Peyer's patch (tissue), 4 donors: ENCODE results near the gene PIEZO2.

ENCODE experiments used
- POLR2A ChIP-seq, 2 donors: fragments of 450-650 bp; IDR thresholded peaks; one replicate each; pipeline ENCODE4 v1.5.1; 2017; ENCODE audit warnings: antibody characterized with exemption in 2 of 2, mild to moderate bottlenecking in 2 of 2, moderate library complexity in 2 of 2
- TF ChIP-seq, protein P1 (sequence below), 6 experiments: fragments of 450-650 bp in 4 of 6; fragments of 200-600 bp in 2 of 6; sonication (generic) in 1 of 6; IDR thresholded peaks; one replicate each; pipeline ENCODE4 v1.5.1; 2017 to 2019; ENCODE audit warnings: antibody characterized with exemption in 6 of 6, mild to moderate bottlenecking in 3 of 6, moderate library complexity in 1 of 6

DNA sequence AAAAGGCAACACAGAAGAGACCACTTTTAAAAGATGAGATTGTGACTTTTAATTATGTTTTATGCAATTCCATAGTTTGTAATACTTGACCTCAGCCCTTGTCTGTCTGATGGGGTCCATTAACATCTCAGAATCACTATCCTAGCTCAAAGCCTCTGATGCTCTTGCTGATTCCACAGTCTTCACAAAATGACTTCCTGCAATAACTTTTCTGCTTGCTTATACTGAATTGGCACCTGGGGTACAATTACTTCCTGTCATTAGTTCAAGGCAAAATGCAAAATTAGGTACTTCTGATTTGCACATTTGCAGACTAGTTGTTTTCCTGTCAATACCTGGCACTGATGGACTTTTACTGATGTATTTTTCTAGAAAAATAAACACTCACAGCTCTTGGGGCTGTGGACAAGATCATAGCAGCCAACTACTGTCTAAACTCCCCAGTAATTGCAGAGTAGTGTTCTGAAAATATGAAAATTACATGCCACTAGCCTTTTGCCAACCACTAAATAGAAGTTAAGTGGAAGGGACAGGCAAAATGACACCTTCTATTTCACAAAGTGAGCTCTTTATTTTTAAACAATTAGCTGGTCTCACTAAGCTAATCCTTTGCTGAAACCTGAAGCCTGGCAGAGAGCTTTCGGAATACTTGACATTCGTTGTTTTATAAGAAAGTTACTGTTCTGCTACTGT, 129.1 kb downstream of the PIEZO2 start:
- TF ChIP-seq, protein P1, sequence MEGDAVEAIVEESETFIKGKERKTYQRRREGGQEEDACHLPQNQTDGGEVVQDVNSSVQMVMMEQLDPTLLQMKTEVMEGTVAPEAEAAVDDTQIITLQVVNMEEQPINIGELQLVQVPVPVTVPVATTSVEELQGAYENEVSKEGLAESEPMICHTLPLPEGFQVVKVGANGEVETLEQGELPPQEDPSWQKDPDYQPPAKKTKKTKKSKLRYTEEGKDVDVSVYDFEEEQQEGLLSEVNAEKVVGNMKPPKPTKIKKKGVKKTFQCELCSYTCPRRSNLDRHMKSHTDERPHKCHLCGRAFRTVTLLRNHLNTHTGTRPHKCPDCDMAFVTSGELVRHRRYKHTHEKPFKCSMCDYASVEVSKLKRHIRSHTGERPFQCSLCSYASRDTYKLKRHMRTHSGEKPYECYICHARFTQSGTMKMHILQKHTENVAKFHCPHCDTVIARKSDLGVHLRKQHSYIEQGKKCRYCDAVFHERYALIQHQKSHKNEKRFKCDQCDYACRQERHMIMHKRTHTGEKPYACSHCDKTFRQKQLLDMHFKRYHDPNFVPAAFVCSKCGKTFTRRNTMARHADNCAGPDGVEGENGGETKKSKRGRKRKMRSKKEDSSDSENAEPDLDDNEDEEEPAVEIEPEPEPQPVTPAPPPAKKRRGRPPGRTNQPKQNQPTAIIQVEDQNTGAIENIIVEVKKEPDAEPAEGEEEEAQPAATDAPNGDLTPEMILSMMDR (IDR thresholded peaks at IDR 0.05) = no peak
- no peak for TF ChIP-seq POLR2A (IDR thresholded peaks at IDR 0.05)
